ENCODE data around the gene RFC2. TPM values are rescaled to one million over a fixed set of nuclear protein-coding genes. Genes with fewer than 3 reads are reported as not detected.
"Not testable (repeated sequence)": the region's sequence is repeated elsewhere in the genome, so short reads cannot be mapped to it uniquely, and the experiment has no call there.

Gene RFC2
- total RNA-seq, 1 donor from 2014 or later: 22.4 TPM

GRCh38 chr7:74221713-74222112 lies 32.5 kb downstream of the RFC2 start:
- no peak for FAIRE-seq

GRCh38 chr7:74220229-74220628 lies 34.0 kb downstream of the RFC2 start:
- FAIRE-seq (no peak), DNase-seq (ENCODE audit: low spot score in 2 of 2) (no peak)

More at GRCh38 chr7:74221713-74222112, 32.5 kb downstream of the RFC2 start:
- DNase-seq (ENCODE audit: low spot score in 2 of 2): no peak

DNA sequence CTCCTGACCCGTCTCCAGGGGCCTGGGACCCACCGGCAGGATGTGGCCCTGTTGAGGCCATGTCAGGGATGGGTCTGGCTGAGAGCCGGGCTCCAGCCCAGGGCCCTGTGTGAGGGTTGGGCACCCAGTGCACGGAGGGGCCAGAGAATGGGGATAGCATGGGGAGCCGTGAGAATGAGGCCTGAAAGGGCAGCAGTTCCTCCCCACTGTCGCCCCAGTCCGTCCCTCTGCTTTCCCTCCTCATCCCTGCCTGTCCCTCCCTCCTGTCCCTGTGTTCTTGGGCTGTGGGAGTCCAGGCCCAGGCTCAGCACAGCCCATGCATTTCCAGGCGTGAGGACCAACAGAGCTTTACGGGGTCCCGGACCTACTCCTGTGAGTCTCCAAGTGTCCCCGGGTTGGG lies 34.8 kb downstream of the RFC2 start:
- DNase-seq (ENCODE audit: low spot score in 2 of 2): no peak
- no peak for FAIRE-seq

- DNase-seq (ENCODE audit: low spot score in 2 of 2) (no peak), FAIRE-seq (no peak)
These were observed 35.9 kb downstream of the RFC2 start for GRCh38 chr7:74218343-74218698.

DNA sequence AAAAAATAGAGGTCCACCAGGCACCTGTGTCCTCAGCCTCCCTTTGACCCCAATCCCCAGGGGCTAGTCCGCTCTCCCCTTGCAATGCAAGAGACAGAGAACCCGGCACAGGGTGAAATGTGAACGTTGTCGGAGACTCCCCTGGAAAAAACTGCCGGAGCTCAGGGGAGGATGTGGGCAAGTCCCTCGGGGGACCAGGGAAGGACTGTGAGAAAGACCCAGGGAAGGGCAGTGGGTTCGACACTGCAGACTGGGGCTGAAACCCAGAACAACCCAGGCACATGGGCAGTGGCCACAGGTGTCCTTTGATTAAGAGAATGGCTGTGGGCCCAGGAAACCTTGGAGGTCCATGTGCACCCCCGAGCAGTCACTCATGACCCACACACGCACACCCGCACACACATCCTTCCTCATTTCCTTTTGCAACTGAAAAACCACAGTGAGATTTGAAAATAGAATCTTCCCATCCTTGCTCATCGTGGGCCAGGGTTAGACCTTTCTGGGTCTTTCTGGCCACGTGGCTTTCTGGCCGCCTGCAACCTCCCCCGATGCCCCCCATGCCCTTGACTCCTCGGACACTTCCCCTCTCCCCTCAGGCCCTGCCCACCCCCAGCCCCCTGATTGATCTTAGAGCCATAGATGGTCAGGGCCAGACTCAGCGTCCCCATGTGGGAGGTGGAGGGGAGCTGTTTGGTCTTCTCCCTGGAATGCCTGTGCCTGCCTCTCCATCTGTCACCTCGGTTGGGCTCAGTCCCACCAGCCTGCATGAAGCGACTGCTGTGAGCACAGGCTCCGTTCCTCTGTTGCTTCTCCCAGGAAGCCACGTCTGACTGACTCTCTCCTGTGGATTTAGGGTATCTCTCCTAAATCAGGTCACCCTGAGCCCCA lies 36.5 kb downstream of the RFC2 start:
- no peak for DNase-seq (ENCODE audit: low spot score in 2 of 2)
- FAIRE-seq: no peak

DNA sequence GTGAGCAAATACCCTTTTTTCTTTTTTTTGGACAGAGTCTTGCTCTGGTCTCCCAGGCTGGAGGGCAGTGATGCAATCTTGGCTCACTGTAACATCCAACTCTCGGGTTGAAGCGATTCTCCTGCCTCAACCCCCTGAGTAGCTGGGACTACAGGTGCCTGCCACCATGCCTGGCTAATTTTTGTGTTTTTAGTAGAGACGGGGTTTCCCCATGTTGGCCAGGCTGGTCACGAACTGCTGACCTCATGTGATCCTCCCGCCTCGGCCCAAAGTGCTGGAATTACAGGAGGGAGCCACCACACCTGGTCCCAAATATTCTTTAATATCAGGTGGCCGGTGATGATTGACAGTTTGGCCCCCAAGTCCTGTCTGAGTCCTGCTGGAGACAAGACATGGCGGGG lies 37.8 kb downstream of the RFC2 start:
- DNase-seq (ENCODE audit: low spot score in 2 of 2) (no peak), FAIRE-seq (no peak)

GRCh38 chr7:74215921-74216320 lies 38.3 kb downstream of the RFC2 start:
- no peak for FAIRE-seq
- DNase-seq (ENCODE audit: low spot score in 2 of 2): no peak

DNA sequence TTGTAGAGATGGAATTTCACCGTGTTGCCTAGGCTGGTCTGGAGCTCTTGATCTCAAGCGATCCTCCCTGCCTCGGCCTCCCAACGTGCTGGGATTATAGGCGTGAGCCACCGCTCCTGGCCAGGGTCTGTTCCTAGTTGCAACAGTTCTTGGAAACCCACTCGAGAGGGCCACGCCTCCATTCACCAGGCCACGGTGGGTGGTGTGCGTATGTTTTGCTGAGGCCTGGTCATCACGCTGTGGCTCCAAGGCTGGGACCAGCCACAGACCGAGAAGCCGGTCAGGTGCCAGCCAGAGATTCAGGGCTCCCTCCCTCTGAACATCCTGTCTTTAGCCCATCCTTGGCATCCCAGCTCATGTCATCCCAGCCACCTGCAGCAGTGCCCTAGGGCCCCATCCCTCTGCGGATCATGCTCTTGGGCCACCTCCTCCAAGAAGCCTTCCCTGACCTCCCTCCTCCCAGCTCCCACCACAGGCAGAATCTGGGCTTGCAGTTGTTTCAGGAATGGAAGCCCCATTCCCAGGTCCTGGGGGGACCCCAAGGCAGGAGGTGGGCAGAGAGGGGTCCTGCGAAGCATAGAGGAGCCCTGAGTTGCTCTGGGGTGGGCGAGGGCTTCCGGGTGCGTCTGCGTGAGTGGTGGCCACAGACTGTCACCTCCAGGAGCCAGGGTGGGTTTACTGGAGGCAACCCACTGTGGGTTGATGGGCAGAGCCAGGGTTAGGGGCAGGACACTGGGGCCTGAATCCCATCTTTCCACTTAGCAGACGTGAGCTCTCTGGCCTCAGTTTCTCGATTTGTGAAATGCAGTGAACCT lies 39.2 kb downstream of the RFC2 start:
- FAIRE-seq: no peak
- no peak for DNase-seq (ENCODE audit: low spot score in 2 of 2)

DNA sequence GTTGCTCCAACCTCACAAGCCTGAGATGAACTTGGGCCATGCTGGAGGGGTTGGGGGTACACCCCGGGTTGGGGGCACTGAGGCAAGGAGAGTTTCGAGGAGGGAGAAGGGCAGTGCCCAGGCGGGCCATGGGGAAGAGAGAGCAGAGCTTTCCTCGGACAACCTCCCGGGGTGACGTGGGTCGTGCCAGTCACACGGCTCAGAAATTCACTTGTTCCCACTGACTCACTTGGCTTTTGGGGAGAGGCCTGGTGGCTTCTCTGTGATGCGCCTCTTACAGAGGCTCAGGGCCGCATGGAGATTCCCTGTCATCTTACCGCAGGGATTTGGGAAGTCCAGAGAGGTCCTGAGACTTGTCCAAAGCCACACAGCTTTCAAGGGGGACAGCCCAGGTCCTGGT lies 41.5 kb downstream of the RFC2 start:
- FAIRE-seq (no peak), DNase-seq (ENCODE audit: low spot score in 2 of 2) (no peak)

- DNase-seq (ENCODE audit: low spot score in 2 of 2); FAIRE-seq: not testable (repeated sequence)
These were observed 46.0 kb downstream of the RFC2 start for GRCh38 chr7:74208241-74208640.

DNA sequence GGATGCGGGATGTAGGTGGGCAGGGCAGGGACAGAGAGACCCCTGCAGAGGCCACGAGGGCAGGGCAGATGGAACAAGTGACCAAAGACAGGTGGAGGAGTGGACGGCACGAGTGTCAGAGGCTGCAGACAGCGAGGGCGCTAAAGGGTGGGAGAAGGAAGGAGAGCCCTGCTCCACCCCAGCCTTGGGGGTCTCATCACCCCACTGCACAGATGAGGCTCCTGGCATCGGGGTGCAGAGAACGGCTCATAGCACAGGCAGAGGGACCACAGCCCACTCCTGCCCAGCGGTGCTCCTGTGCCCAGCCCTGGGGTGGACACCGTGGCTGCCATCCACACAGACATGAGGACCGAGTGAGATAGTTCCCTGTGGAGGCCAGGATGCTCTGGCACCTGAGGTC lies 46.6 kb downstream of the RFC2 start:
- DNase-seq (ENCODE audit: low spot score in 2 of 2) (no peak), FAIRE-seq (no peak)

- DNase-seq (ENCODE audit: low spot score in 2 of 2) (peak; percentile 77 to 88), FAIRE-seq (no peak)
These were observed 47.5 kb downstream of the RFC2 start for GRCh38 chr7:74206589-74207120.

- not testable (repeated sequence) for DNase-seq (ENCODE audit: low spot score in 2 of 2); FAIRE-seq
These were observed 48.1 kb downstream of the RFC2 start for GRCh38 chr7:74206052-74206451.

DNA sequence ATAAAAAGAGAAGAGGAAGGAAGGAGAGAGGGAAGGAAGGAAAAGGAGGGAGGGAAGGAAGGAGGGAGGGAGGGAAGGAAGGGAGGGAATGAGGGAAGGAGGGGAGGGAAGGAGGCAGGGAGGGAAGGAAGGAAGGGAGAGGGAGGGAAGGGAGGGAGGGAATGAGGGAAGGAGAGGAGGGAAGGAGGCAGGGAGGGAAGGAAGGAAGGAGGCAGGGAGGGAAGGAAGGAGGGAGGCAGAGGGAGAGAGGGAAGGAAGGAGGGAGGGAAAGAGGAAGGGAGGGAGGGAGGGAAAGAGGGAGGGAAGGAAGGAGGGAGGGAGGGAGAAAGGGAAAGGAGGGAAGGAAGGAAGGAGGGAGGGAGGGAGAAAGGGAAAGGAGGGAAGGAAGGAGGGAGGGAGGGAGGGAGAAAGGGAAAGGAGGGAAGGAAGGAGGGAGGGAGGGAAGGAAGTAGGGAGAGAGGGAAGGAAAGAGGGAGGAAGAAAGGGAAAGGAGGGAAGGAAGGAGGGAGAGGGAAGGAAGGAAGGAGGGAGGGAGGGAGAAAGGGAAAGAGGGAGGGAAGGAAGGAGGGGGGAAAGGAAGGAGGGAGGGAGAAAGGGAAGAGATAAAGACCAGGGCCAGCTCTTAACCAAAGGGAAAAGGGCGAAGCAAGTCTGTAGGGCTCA lies 50.1 kb downstream of the RFC2 start:
- no peak for FAIRE-seq
- DNase-seq (ENCODE audit: low spot score in 2 of 2): no peak

GRCh38 chr7:74202841-74203556 lies 51.2 kb downstream of the RFC2 start:
- DNase-seq (ENCODE audit: low spot score in 2 of 2) (no peak), FAIRE-seq (no peak)

DNA sequence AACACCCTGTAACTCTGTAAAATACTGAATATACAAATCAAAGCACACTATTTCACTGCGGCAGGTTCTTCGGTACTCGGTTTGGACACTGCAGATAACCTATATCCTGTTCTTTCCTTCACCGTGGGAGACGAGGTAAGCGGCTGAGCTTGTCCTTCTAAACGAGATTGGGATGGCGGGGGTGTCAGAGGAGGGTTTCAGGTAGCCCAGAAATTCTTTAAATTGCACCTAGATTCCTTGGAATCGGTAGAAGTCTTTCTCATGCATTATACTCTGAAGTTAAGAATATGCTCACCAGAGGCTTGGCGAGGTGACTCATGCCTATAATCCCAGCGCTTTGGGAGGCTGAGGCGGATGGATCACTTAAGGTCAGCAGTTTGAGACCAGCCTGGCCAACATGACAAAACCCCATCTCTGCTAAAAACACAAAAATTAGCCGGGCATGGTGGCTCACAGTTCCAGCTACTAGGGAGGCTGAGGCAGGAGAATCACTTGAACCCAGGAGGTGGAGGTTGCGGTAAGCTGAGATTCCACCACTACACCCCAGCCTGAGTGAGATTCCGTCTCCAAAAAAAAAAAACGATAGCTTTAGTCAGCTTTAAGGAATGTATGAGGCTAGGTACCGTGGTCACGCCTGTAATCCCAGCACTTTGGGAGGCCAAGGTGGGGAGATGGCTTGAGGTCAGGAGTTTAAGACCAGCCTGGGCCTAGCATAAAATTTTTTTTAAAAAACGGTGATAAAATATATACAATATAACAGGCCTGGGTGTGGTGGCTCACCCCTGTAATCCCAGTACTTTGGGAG lies 54.4 kb downstream of the RFC2 start:
- FAIRE-seq (no peak), DNase-seq (ENCODE audit: low spot score in 2 of 2) (no peak)

DNA sequence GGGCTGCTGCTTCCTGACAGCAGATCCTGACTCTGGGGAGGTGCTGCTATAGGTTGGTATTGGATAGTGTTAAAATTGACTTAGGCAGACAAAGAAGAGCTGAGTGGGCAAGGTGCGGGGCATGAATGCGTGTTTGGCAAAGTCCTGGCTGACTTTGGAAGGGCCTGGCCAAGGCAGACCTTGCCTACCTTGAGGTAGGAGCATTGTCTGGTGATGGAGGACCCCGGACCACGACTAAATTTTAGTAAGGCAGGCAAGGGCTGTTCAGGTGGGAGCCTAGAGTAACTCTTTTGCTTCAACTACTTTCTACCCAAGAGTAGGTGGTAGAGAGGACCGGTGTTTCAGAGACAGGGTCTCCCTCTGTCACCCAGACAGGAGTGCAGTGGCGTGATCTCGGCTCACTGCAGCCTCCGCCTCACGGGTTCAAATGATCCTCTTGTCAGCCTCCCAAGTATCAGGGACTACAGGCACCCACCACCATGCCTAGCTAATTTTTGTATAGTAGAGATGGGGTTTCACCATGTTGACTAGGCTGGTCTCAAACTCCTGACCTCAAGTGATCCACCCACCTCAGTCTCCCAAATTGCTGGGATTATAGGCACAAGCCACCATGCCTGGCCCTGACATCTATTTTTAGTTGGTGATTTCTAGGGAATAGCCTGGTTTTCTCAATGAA lies 56.6 kb downstream of the RFC2 start:
- no peak for DNase-seq (ENCODE audit: low spot score in 2 of 2)
- FAIRE-seq: no peak

GRCh38 chr7:74195968-74196654 lies 58.1 kb downstream of the RFC2 start:
- FAIRE-seq; DNase-seq (ENCODE audit: low spot score in 2 of 2): not testable (repeated sequence)
